GM12892 (cell line): ENCODE data around the gene SDHB.

Experiments
- DNase-seq: peaks from one replicate; pipeline ENCODE4 v3.0.0; 2011; ENCODE audit not compliant: insufficient read length
- FAIRE-seq: peaks from 2 replicates; lab custom pipeline; 2011; peaks lifted over from hg19 to GRCh38; lab: Jason Lieb, UNC
- POLR2A ChIP-seq: IDR thresholded peaks from 2 replicates; pipeline ENCODE4 v1.6.1; 2011; ENCODE audit warnings: low read depth, low read length, control low read depth
- POLR2AphosphoS5 ChIP-seq: IDR thresholded peaks from 2 replicates; pipeline ENCODE4 v1.6.1; 2011; ENCODE audit warnings: low read depth, low read length, control low read depth
- TAF1 ChIP-seq: IDR thresholded peaks from 2 replicates; pipeline ENCODE4 v1.6.1; 2011; ENCODE audit warnings: low read depth, mild to moderate bottlenecking, control low read depth, low read length, borderline replicate concordance

The SDHB gene

DNA sequence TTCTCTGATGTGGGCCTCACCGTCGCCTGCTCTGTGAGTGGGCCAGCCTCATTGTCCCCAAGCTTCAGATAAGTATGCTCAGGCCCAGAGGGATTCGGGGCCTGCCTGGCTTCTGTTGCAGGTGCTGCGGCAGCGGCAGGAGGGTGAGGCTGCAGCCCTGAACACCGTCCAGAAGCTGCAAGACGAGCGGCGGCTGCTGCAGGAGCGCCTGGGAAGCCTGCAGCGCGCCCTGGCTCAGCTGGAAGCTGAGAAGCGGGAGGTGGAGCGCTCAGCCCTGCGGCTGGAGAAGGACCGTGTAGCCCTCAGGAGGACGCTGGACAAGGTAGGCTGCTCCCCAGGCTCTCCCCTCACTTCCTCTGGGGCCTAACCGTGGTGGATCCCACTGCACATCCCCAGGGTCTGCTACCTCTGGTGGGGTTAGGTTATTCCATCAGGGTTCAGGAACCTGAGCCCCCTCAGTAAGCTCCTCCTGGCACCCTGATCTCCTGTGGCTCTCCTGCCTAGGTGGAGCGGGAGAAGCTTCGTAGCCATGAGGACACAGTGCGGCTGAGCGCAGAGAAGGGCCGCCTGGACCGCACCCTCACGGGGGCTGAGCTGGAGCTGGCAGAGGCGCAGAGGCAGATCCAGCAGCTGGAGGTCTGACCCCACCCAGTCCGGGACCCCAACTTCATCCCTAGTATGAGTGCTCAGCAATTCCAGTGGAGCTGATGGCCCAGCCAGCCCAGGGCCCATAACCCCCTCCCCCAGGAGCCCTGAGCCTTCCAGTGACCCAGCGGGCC lies 83.5 kb downstream of the SDHB start:
- DNase-seq (no peak), FAIRE-seq (no peak)
- TF ChIP-seq POLR2AphosphoS5: no peak
- TF ChIP-seq POLR2A: no peak
- TF ChIP-seq TAF1: no peak

- no peak for FAIRE-seq
- no peak for DNase-seq
- TF ChIP-seq POLR2A (no peak), POLR2AphosphoS5 (no peak), TAF1 (no peak)
These were observed 84.2 kb downstream of the SDHB start for GRCh38 chr1:16969651-16970050.

- DNase-seq (no peak), FAIRE-seq (no peak)
- TF ChIP-seq POLR2AphosphoS5: no peak
- no peak for TF ChIP-seq TAF1
- no peak for TF ChIP-seq POLR2A
These were observed 84.7 kb downstream of the SDHB start for GRCh38 chr1:16969057-16969611.
